Neural progenitor cell (in vitro differentiated cells): ENCODE data around the gene SSBP2. TPM values are rescaled to one million over a fixed set of nuclear protein-coding genes. Genes with fewer than 3 reads are reported as not detected.
"Not testable (repeated sequence)": the region's sequence is repeated elsewhere in the genome, so short reads cannot be mapped to it uniquely, and the experiment has no call there.

ENCODE experiments used
- DNase-seq: peaks from one replicate; pipeline ENCODE4 v3.0.0-alpha.2; 2016; ENCODE audit warnings: low spot score
- H2AFZ ChIP-seq: fragments of 200-600 bp; sonication (generic); replicated peaks from 2 replicates; pipeline ENCODE4 v1.6.1; 2016; ENCODE audit warnings: antibody characterized with exemption
- H3F3A ChIP-seq: fragments of 200-600 bp; sonication (generic); 2 replicates; pipeline ENCODE4 v1.6.1; 2016; ENCODE audit warnings: antibody characterized with exemption, low read depth
- H3K27ac ChIP-seq: fragments of 200-600 bp; sonication (generic); 2 replicates; pipeline ENCODE4 v1.5.1; 2016; ENCODE audit warnings: mild to moderate bottlenecking
- H3K27me3 ChIP-seq: fragments of 200-600 bp; sonication (generic); 2 replicates; pipeline ENCODE4 v1.6.1; 2016; ENCODE audit warnings: mild to moderate bottlenecking, moderate library complexity
- H3K36me3 ChIP-seq: fragments of 200-600 bp; sonication (generic); 2 replicates; pipeline ENCODE4 v1.5.1; 2016
- H3K4me1 ChIP-seq: fragments of 200-600 bp; sonication (generic); 2 replicates; pipeline ENCODE4 v1.6.1; 2016; ENCODE audit warnings: mixed run types
- H3K4me2 ChIP-seq: fragments of 200-600 bp; sonication (generic); 2 replicates; pipeline ENCODE4 v1.6.1; 2016
- H3K4me3 ChIP-seq: fragments of 200-600 bp; sonication (generic); 2 replicates; pipeline ENCODE4 v1.5.1; 2016
- H3K79me2 ChIP-seq: fragments of 200-600 bp; sonication (generic); 2 replicates; pipeline ENCODE4 v1.6.1; 2016; ENCODE audit warnings: low read depth
- H3K9ac ChIP-seq: fragments of 200-600 bp; sonication (generic); 2 replicates; pipeline ENCODE4 v1.6.1; 2016
- H3K9me3 ChIP-seq: fragments of 200-600 bp; sonication (generic); 2 replicates; pipeline ENCODE4 v1.5.1; 2016; ENCODE audit warnings: low read depth
- H4K20me1 ChIP-seq: fragments of 200-600 bp; sonication (generic); 2 replicates; pipeline ENCODE4 v1.6.1; 2016; ENCODE audit warnings: low read depth
- H3K27ac Mint-ChIP-seq: 3 replicates; pipeline ENCODE4 v1.8.0; 2021; ENCODE audit warnings: mixed read lengths
- H3K27me3 Mint-ChIP-seq: 2 replicates; pipeline ENCODE4 v1.8.0; 2022; ENCODE audit warnings: low read depth, mild to moderate bottlenecking, inconsistent platforms, moderate library complexity, mixed read lengths; ENCODE audit not compliant: insufficient read depth
- H3K36me3 Mint-ChIP-seq: 3 replicates; pipeline ENCODE4 v1.8.0; 2021; ENCODE audit warnings: mixed read lengths
- H3K4me1 Mint-ChIP-seq: 3 replicates; pipeline ENCODE4 v1.8.0; 2021; ENCODE audit warnings: mixed read lengths
- H3K4me3 Mint-ChIP-seq: 3 replicates; pipeline ENCODE4 v1.8.0; 2021; ENCODE audit warnings: mild to moderate bottlenecking, moderate library complexity, mixed read lengths
- H3K9me3 Mint-ChIP-seq: 3 replicates; pipeline ENCODE4 v1.8.0; 2020; ENCODE audit warnings: mixed read lengths
- EZH2 ChIP-seq: fragments of 200-600 bp; sonication (generic); IDR thresholded peaks from 2 replicates; pipeline ENCODE4 v1.6.1; 2017; ENCODE audit warnings: antibody characterized with exemption, mild to moderate bottlenecking, moderate library complexity
- EZH2phosphoT487 ChIP-seq: fragments of 200-600 bp; sonication (generic); IDR thresholded peaks from 2 replicates; pipeline ENCODE4 v1.6.1; 2017; ENCODE audit warnings: antibody characterized with exemption
- total RNA-seq: library from RNA; depleted of rRNA; stranded (reverse); fragments of >200 nt; gene quantifications from 2 replicates; pipeline ENCODE4 v1.2.3, GENCODE V29; 2015; ENCODE audit warnings: low replicate concordance
- TF ChIP-seq, protein P1 (sequence below): fragments of 200-600 bp; sonication (generic); IDR thresholded peaks from 2 replicates; pipeline ENCODE4 v1.5.1; 2017; ENCODE audit warnings: antibody characterized with exemption, mild to moderate bottlenecking

SSBP2 gene
- total RNA-seq, 1 donor from 2014 or later, result 175 TPM

DNA sequence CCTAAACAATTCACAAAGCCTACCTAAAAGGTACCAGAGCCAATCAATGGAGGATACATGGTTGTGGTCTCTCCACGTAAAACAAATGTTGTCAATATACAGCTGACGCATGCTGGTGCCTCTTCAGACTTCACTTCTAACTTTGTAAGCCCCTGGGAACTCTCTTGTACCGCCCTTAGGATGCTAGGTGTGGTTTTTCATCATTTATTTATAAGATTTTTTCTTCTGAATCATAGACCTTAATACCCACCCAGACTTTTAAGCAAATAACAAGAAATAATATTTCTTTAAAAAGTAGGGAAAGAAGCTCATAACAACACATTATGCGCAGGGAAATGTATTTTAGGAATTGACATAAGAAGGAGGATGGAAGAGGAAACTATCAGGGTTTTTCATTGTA is 33.0 kb downstream of the SSBP2 start:
- no peak for DNase-seq
- Histone ChIP-seq H3K9me3 (no peaks in the 10 kb centered on the region), H3K4me2 (peak overlapping the region; percentile 66), H3K27me3 (no peaks in the 10 kb centered on the region), H3K4me3 (no peak overlapping the region), H3K9ac (no peak overlapping the region), H3F3A (no peaks in the 10 kb centered on the region), H3K27ac (peak overlapping the region; percentile 65), H4K20me1 (peaks cover 85% of the 10 kb centered on the region), H3K36me3 (no peaks in the 10 kb centered on the region), H3K79me2 (peaks cover 100% of the 10 kb centered on the region), H2AFZ (no peak overlapping the region), H3K4me1 (peaks cover 36% of the 10 kb centered on the region)
- no peak overlapping the region for H3K27ac Mint-ChIP-seq
- H3K4me3 Mint-ChIP-seq, result no peak overlapping the region
- H3K27me3 Mint-ChIP-seq, result no peaks in the 10 kb centered on the region
- H3K36me3 Mint-ChIP-seq, result peaks cover 26% of the 10 kb centered on the region
- H3K9me3 Mint-ChIP-seq, result peaks cover 11% of the 10 kb centered on the region
- TF ChIP-seq EZH2 (no peak), EZH2phosphoT487 (no peak)
- TF ChIP-seq, protein P1, sequence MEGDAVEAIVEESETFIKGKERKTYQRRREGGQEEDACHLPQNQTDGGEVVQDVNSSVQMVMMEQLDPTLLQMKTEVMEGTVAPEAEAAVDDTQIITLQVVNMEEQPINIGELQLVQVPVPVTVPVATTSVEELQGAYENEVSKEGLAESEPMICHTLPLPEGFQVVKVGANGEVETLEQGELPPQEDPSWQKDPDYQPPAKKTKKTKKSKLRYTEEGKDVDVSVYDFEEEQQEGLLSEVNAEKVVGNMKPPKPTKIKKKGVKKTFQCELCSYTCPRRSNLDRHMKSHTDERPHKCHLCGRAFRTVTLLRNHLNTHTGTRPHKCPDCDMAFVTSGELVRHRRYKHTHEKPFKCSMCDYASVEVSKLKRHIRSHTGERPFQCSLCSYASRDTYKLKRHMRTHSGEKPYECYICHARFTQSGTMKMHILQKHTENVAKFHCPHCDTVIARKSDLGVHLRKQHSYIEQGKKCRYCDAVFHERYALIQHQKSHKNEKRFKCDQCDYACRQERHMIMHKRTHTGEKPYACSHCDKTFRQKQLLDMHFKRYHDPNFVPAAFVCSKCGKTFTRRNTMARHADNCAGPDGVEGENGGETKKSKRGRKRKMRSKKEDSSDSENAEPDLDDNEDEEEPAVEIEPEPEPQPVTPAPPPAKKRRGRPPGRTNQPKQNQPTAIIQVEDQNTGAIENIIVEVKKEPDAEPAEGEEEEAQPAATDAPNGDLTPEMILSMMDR, result no peak
- peaks cover 15% of the 10 kb centered on the region for H3K4me1 Mint-ChIP-seq

DNA sequence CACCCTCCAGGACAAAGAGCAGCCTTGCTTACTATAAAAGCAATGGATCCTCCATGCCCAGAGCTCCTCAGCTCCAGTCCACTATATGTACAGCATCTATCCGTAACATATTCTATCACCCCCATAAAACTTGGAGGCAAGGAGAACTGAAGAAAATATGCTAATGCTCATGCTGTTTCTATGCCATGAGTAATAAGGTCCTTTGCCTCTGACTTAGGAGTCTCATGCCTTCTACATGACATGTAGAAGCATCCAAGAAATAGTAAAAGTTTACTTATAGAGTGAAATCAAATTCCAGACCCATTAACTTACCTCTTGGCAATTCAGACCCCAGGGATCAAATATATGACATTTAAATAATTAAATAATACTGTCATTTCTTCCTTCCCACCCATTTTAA is 33.7 kb downstream of the SSBP2 start:
- H3K9me3 Mint-ChIP-seq, result peaks cover 11% of the 10 kb centered on the region
- peaks cover 98% of the 10 kb centered on the region for H3K79me2 ChIP-seq

DNA sequence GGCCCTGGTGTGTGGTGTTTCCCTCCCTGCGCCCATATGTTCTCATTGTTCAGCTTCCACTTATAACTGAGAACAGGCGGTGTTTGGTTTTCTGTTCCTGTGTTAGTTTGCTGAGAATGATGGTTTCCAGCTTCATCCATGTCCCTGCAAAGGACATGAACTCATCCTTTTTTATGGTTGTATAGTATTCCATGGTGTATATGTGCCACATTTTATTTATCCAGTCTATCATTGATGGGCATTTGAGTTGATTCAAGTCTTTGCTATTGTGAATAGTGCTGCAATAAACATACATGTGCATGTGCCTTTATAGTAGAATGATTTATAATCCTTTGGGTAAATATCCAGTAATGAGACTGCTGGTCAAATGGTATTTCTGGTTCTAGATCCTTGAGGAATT is 36.8 kb downstream of the SSBP2 start:
- peaks cover 25% of the 10 kb centered on the region for H3K36me3 Mint-ChIP-seq
- H3K4me1 ChIP-seq, result peaks cover 33% of the 10 kb centered on the region
- H3K79me2 ChIP-seq, result peaks cover 97% of the 10 kb centered on the region
- H3K4me3 ChIP-seq, H2AFZ ChIP-seq, H3K27ac Mint-ChIP-seq, H3K4me2 ChIP-seq, H3K27ac ChIP-seq, H3K4me3 Mint-ChIP-seq, H3K9ac ChIP-seq, H3K9me3 ChIP-seq, H3K27me3 Mint-ChIP-seq, H3K27me3 ChIP-seq, DNase-seq, H3F3A ChIP-seq, H3K36me3 ChIP-seq: not testable (repeated sequence)
- peaks cover 10% of the 10 kb centered on the region for H3K9me3 Mint-ChIP-seq
- peaks cover 75% of the 10 kb centered on the region for H4K20me1 ChIP-seq
- H3K4me1 Mint-ChIP-seq, result peaks cover 13% of the 10 kb centered on the region

More for the DNA sequence above, 33.7 kb downstream of the SSBP2 start:
- Mint-ChIP-seq H3K27me3 (no peaks in the 10 kb centered on the region), H3K4me3 (no peak overlapping the region), H3K27ac (no peak overlapping the region), H3K4me1 (peaks cover 15% of the 10 kb centered on the region), H3K36me3 (peaks cover 26% of the 10 kb centered on the region)
- no peak overlapping the region for H3K4me3 ChIP-seq
- no peak overlapping the region for H2AFZ ChIP-seq
- H3K9me3 ChIP-seq, result no peaks in the 10 kb centered on the region
- H3F3A ChIP-seq, result no peaks in the 10 kb centered on the region
- no peak overlapping the region for H3K9ac ChIP-seq
- no peak for DNase-seq
- TF ChIP-seq, protein P1, result no peak
- TF ChIP-seq EZH2 (no peak), EZH2phosphoT487 (no peak)
- no peaks in the 10 kb centered on the region for H3K36me3 ChIP-seq
- H3K27me3 ChIP-seq, result no peaks in the 10 kb centered on the region
- H3K4me1 ChIP-seq, result peaks cover 36% of the 10 kb centered on the region
- peak overlapping the region; percentile 48 for H3K27ac ChIP-seq
- H4K20me1 ChIP-seq, result peaks cover 79% of the 10 kb centered on the region
- no peak overlapping the region for H3K4me2 ChIP-seq

DNA sequence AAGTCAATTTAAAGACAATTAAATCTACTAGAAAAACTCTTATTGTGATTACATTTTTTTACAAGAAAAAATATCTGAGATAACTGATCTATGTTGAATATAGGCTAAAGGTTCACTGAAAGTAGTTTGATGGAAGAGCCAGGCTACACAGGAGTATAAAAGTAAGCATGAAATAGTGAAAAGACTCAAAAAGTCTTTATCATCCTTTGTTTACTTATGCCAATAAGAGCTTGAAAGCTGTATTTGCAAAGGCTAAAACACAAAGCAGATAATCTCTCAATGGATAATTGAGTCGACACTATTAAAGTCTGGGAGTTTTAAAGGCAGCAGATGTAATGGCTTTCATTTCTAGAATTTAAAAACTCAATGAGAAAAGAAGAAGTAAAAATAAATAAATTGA is 42.0 kb downstream of the SSBP2 start:
- H3K27ac ChIP-seq, result peak overlapping the region; percentile 63
- no peaks in the 10 kb centered on the region for H3K27me3 ChIP-seq
- peaks cover 29% of the 10 kb centered on the region for H3K36me3 Mint-ChIP-seq
- peaks cover 97% of the 10 kb centered on the region for H3K79me2 ChIP-seq
- no peaks in the 10 kb centered on the region for H3K36me3 ChIP-seq
- peaks cover 28% of the 10 kb centered on the region for H3K4me1 ChIP-seq
- no peak overlapping the region for H3K4me3 Mint-ChIP-seq
- no peak overlapping the region for H3K9ac ChIP-seq
- peaks cover 2% of the 10 kb centered on the region for H3K4me1 Mint-ChIP-seq
- H4K20me1 ChIP-seq, result peaks cover 56% of the 10 kb centered on the region
- H3K9me3 ChIP-seq, result no peaks in the 10 kb centered on the region
- DNase-seq, result peak; percentile 14
- TF ChIP-seq EZH2phosphoT487 (no peak), EZH2 (no peak)
- TF ChIP-seq, protein P1, result no peak
- no peak overlapping the region for H3K27ac Mint-ChIP-seq
- H3F3A ChIP-seq, result peaks cover 8% of the 10 kb centered on the region
- peak overlapping the region; percentile 12 for H3K4me3 ChIP-seq
- peak overlapping the region; percentile 68 for H3K4me2 ChIP-seq
- peaks cover 15% of the 10 kb centered on the region for H3K9me3 Mint-ChIP-seq
- no peak overlapping the region for H2AFZ ChIP-seq
- peaks cover 2% of the 10 kb centered on the region for H3K27me3 Mint-ChIP-seq
